Neuronal stem cell (in vitro differentiated cells): ENCODE results near the gene RPL22.

Experiments used
- DNase-seq: peaks from one replicate; pipeline ENCODE4 v3.0.0-alpha.2; 2013; ENCODE audit warnings: low spot score
- H2AFZ ChIP-seq: one replicate; pipeline ENCODE4 v1.6.1; 2013; ENCODE audit warnings: mild to moderate bottlenecking, low read length, inconsistent platforms
- H2AK5ac ChIP-seq: 2 replicates; pipeline ENCODE4 v1.6.1; 2013; ENCODE audit warnings: low read depth, mild to moderate bottlenecking, inconsistent platforms, low read length, moderate library complexity, mixed read lengths
- H2BK120ac ChIP-seq: 2 replicates; pipeline ENCODE4 v1.6.1; 2013; ENCODE audit warnings: low read depth, mild to moderate bottlenecking, inconsistent platforms, low read length, moderate library complexity, mixed read lengths
- H2BK12ac ChIP-seq: one replicate; pipeline ENCODE4 v1.6.1; 2013; ENCODE audit warnings: low read length, inconsistent platforms
- H2BK15ac ChIP-seq: 2 replicates; pipeline ENCODE4 v1.6.1; 2013; ENCODE audit warnings: mild to moderate bottlenecking, low read length, inconsistent platforms, mixed read lengths
- H2BK5ac ChIP-seq: one replicate; pipeline ENCODE4 v1.6.1; 2013; ENCODE audit warnings: inconsistent platforms, mild to moderate bottlenecking, low read length, moderate library complexity
- H3K14ac ChIP-seq: one replicate; pipeline ENCODE4 v1.6.1; 2013; ENCODE audit warnings: low read length, inconsistent platforms
- H3K18ac ChIP-seq: 2 replicates; pipeline ENCODE4 v1.6.1; 2013; ENCODE audit warnings: low read length, inconsistent platforms
- H3K23ac ChIP-seq: 2 replicates; pipeline ENCODE4 v1.6.1; 2013; ENCODE audit warnings: low read depth, mild to moderate bottlenecking, mixed read lengths, low read length, inconsistent platforms; ENCODE audit not compliant: poor library complexity
- H3K27ac ChIP-seq: replicated peaks from 3 replicates; pipeline ENCODE4 v1.5.1; 2013; ENCODE audit warnings: low read length, inconsistent platforms
- H3K27me3 ChIP-seq, 3 experiments: 2 replicates each; pipeline ENCODE4 v1.6.1; 2013; ENCODE audit warnings: low read length in 3 of 3, mild to moderate bottlenecking in 2 of 3, inconsistent platforms in 1 of 3, low read depth in 1 of 3, mixed read lengths in 1 of 3, moderate library complexity in 1 of 3; ENCODE audit not compliant: control insufficient read depth in 3 of 3, insufficient read depth in 3 of 3
- H3K36me3 ChIP-seq, 2 donors: replicated peaks in 1 of 2; 2 replicates each; pipeline ENCODE4 v1.6.1; 2013; ENCODE audit warnings: low read length in 2 of 2; ENCODE audit not compliant: control insufficient read depth in 2 of 2, insufficient read depth in 2 of 2
- H3K4ac ChIP-seq: 2 replicates; pipeline ENCODE4 v1.6.1; 2013; ENCODE audit warnings: inconsistent platforms, mild to moderate bottlenecking, low read length, moderate library complexity
- H3K4me1 ChIP-seq, 2 donors: 1 replicate in 1 of 2; 2 replicates in 1 of 2; pipeline ENCODE4 v1.6.1; 2013; ENCODE audit warnings: low read length in 2 of 2, low read depth in 1 of 2; ENCODE audit not compliant: control insufficient read depth in 2 of 2, insufficient read depth in 1 of 2
- H3K4me2 ChIP-seq: one replicate; pipeline ENCODE4 v1.6.1; 2013; ENCODE audit warnings: mild to moderate bottlenecking, low read length, inconsistent platforms; ENCODE audit not compliant: insufficient read depth, poor library complexity, severe bottlenecking
- H3K4me3 ChIP-seq, 2 donors: 2 replicates each; pipeline ENCODE4 v1.5.1; 2013; ENCODE audit warnings: low read length in 2 of 2, mild to moderate bottlenecking in 2 of 2, inconsistent platforms in 1 of 2, moderate library complexity in 1 of 2
- H3K79me1 ChIP-seq: one replicate; pipeline ENCODE4 v1.6.1; 2013; ENCODE audit warnings: low read depth, mild to moderate bottlenecking, inconsistent platforms, low read length, moderate library complexity
- H3K9ac ChIP-seq: one replicate; pipeline ENCODE4 v1.6.1; 2013; ENCODE audit warnings: mild to moderate bottlenecking, low read depth, low read length, inconsistent platforms; ENCODE audit not compliant: poor library complexity
- H3K9me3 ChIP-seq, 2 donors: replicated peaks in 1 of 2; 2 replicates each; pipeline versions ENCODE3 to v1.6.1; 2013; ENCODE audit warnings: low read length in 2 of 2, mild to moderate bottlenecking in 2 of 2, inconsistent platforms in 1 of 2, low read depth in 1 of 2, mixed read lengths in 1 of 2, moderate library complexity in 1 of 2; ENCODE audit not compliant: control insufficient read depth in 2 of 2, insufficient read depth in 1 of 2
- H4K8ac ChIP-seq: one replicate; pipeline ENCODE4 v1.6.1; 2013; ENCODE audit warnings: low read depth, mild to moderate bottlenecking, inconsistent platforms, low read length, moderate library complexity
- H4K91ac ChIP-seq: one replicate; pipeline ENCODE4 v1.6.1; 2013; ENCODE audit warnings: low read length, low read depth, mild to moderate bottlenecking, inconsistent platforms; ENCODE audit not compliant: poor library complexity
- WGBS, 2 donors: extraction: QIAGEN DNeasy Blood & Tissue Kit; methylation state at CpG; one replicate each; pipeline ENCODE4 v1.1.7; 2013; ENCODE audit warnings: missing lambda C conversion rate in 2 of 2, mixed read lengths in 1 of 2; ENCODE audit not compliant: insufficient read length in 2 of 2, insufficient replicate concordance in 1 of 2; ENCODE audit errors: extremely low coverage in 2 of 2; 5-methylcytosine and 5-hydroxymethylcytosine counted together

The RPL22 gene

GRCh38 chr1:6239213-6239752, 39.9 kb upstream of the RPL22 start:
- Histone ChIP-seq H2AFZ (peak overlapping the region; percentile 50), H3K4me3 (peak overlapping the region in 1 of 2 donors; percentile 18), H3K4me1 (peaks cover 33 to 52% of the 10 kb centered on the region in 2 donors), H2BK5ac (no peak overlapping the region), H3K36me3 (peaks cover 0 to 4% of the 10 kb centered on the region in 2 donors), H3K14ac (no peak overlapping the region), H3K4me2 (no peak overlapping the region), H3K27ac (peak overlapping the region; percentile 17), H2AK5ac (no peak overlapping the region), H3K23ac (no peak overlapping the region), H3K27me3 (peaks cover 10 to 27% (median 15%) of the 10 kb centered on the region in 3 experiments), H4K91ac (no peak overlapping the region), H2BK120ac (no peak overlapping the region), H4K8ac (no peak overlapping the region), H3K4ac (no peak overlapping the region), H2BK15ac (no peak overlapping the region), H3K79me1 (peaks cover 2% of the 10 kb centered on the region), H2BK12ac (no peak overlapping the region), H3K9ac (no peak overlapping the region), H3K18ac (peak overlapping the region; percentile 45), H3K9me3 (peaks cover 0 to 3% of the 10 kb centered on the region in 2 donors)
- WGBS, 2 donors: no CpG with 5 or more reads among the region's 7 CpGs
- DNase-seq: no peak

DNA sequence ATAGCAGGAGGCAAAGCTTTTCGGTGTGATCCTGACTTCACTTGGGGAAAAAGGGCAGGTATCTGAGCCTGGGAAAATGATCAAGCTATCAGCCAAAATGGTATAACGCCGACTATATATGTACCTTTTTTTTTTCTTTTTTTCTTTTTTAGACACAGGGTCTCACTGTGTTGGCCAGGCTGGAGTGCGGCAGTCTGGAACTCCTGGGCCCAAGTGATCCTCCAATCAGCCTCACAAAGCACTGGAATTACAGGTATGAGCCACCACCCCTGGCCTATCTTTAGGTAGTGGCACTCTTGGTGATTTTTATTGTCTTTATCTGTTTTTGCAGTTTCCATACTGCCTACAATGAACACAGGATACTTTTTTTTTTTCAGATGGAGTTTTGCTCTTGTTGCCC, 37.7 kb upstream of the RPL22 start:
- Histone ChIP-seq H2BK120ac (no peak overlapping the region), H3K4ac (no peak overlapping the region)

DNA sequence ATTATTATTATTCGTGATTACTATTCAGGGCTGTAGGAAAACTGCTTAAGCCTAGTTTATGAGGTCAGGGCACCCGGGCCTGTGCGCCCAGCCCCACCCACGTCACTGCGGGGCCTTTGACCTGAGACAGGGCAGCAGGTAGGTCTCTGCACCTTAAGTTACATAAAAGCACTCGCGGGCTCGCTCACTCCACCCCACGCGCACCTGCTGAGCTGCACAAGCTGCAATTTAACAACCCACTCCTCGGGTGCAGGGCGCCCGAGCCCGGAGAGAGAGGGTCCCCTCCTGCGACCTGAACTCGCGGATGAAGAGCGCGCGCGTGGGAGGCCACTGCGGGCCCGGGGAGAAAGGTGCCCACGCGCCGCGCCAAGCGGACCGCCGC, 35.9 kb upstream of the RPL22 start:
- no peak overlapping the region for H2BK15ac ChIP-seq
- peak overlapping the region; percentile 92 for H3K14ac ChIP-seq
- peaks cover 14 to 39% of the 10 kb centered on the region in 2 donors for H3K36me3 ChIP-seq
- no peak overlapping the region for H4K8ac ChIP-seq
- peak overlapping the region; percentile 79 for H3K4me2 ChIP-seq
- H3K4me3 ChIP-seq: peak overlapping the region; percentile 66 to 94
- H3K27ac ChIP-seq: no peak overlapping the region
- peak overlapping the region; percentile 100 for H3K9ac ChIP-seq
- DNase-seq: no peak
- peak overlapping the region; percentile 79 for H2AFZ ChIP-seq
- H3K79me1 ChIP-seq: peaks cover 2% of the 10 kb centered on the region
- no peak overlapping the region for H3K4ac ChIP-seq
- no peak overlapping the region for H4K91ac ChIP-seq
- peaks cover 0 to 3% of the 10 kb centered on the region in 2 donors for H3K9me3 ChIP-seq
- no peaks in the 10 kb centered on the region for H3K27me3 ChIP-seq
- WGBS, 2 donors: no CpG with 5 or more reads among the region's 30 CpGs
- H3K23ac ChIP-seq: no peak overlapping the region
- H2BK5ac ChIP-seq: no peak overlapping the region
- H3K18ac ChIP-seq: peak overlapping the region; percentile 74
- no peak overlapping the region for H2BK120ac ChIP-seq
- peaks cover 17 to 22% of the 10 kb centered on the region in 2 donors for H3K4me1 ChIP-seq
- peak overlapping the region; percentile 60 for H2AK5ac ChIP-seq
- no peak overlapping the region for H2BK12ac ChIP-seq

More for the DNA sequence above, 37.7 kb upstream of the RPL22 start:
- H3K4me1 ChIP-seq: peaks cover 26 to 37% of the 10 kb centered on the region in 2 donors
- no peak overlapping the region for H2BK15ac ChIP-seq
- no peak overlapping the region for H2AK5ac ChIP-seq
- no peak overlapping the region for H3K4me3 ChIP-seq
- H3K9me3 ChIP-seq: peaks cover 0 to 3% of the 10 kb centered on the region in 2 donors
- H3K9ac ChIP-seq: no peak overlapping the region
- H3K79me1 ChIP-seq: peaks cover 2% of the 10 kb centered on the region
- no peak overlapping the region for H2BK5ac ChIP-seq
- no CpG with 5 or more reads among the region's 4 CpGs for WGBS, 2 donors
- no peak for DNase-seq
- H4K91ac ChIP-seq: no peak overlapping the region
- H3K36me3 ChIP-seq: peaks cover 6 to 23% of the 10 kb centered on the region in 2 donors
- peaks cover 0 to 8% (median 0%) of the 10 kb centered on the region in 3 experiments for H3K27me3 ChIP-seq
- no peak overlapping the region for H3K4me2 ChIP-seq
- H4K8ac ChIP-seq: no peak overlapping the region
- no peak overlapping the region for H3K27ac ChIP-seq
- H2BK12ac ChIP-seq: no peak overlapping the region
- H3K18ac ChIP-seq: no peak overlapping the region
- H2AFZ ChIP-seq: no peak overlapping the region
- H3K23ac ChIP-seq: no peak overlapping the region
- H3K14ac ChIP-seq: no peak overlapping the region

DNA sequence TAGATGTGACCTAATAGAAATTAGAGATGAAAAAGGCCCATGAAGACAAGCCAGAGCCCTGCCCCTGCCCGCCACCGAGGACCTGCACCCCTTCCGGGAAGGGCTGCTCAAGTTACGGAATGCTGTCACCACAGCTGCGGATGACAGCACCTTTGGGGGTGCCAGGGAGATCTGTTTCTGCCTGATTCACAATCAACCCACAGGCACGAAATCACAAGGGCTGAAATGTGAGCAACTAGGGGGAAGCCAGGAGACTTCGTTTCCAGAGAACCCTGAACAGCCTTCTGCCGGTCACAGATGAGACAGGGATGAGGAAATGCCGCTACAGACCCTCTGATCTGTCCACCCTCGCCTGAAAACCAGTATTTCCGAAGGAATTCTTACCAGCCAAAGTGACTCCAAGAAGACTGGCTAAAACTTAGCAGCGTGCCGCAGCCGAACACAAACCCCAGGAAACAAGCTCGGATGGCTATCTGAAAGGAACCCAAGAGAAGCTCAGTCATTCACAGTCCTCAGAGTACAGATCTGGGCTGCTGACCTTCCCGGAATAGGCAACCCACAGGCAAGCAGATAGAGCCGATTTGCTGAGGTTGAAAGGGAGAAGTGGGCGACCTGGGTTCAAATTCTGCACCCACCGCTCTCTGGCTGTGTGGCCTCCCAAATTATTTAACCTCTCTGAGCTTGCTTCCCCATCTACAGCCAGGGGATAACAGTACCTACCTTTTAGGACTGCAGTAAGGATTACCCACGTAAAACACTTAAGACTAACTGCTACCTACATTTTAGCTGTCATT, 35.3 kb upstream of the RPL22 start:
- Histone ChIP-seq H2BK15ac (no peak overlapping the region), H3K14ac (no peak overlapping the region), H2BK120ac (no peak overlapping the region), H3K9me3 (peaks cover 0 to 3% of the 10 kb centered on the region in 2 donors), H3K4me2 (peak overlapping the region; percentile 79), H2AK5ac (no peak overlapping the region), H3K27me3 (no peaks in the 10 kb centered on the region), H3K4me1 (peaks cover 14 to 18% of the 10 kb centered on the region in 2 donors), H4K91ac (no peak overlapping the region), H3K27ac (no peak overlapping the region), H3K36me3 (peaks cover 16 to 45% of the 10 kb centered on the region in 2 donors), H3K9ac (peak overlapping the region; percentile 100), H3K4me3 (peak overlapping the region; percentile 66 to 94), H3K18ac (no peak overlapping the region), H3K23ac (no peak overlapping the region), H3K4ac (no peak overlapping the region), H3K79me1 (peaks cover 2% of the 10 kb centered on the region), H4K8ac (no peak overlapping the region), H2BK12ac (no peak overlapping the region), H2AFZ (no peak overlapping the region), H2BK5ac (no peak overlapping the region)
- DNase-seq: no peak
- WGBS, 2 donors: no CpG with 5 or more reads among the region's 20 CpGs
